Ishikawa (cell line): ENCODE results near the gene EXD2.

Source experiments
- CEBPB ChIP-seq: IDR thresholded peaks from 2 replicates; pipeline ENCODE4 v1.6.1; 2012
- CREB1 ChIP-seq: IDR thresholded peaks from 2 replicates; pipeline ENCODE4 v1.6.1; 2012; ENCODE audit warnings: low read depth
- EP300 ChIP-seq: IDR thresholded peaks from 2 replicates; pipeline ENCODE4 v1.6.1; 2012; ENCODE audit warnings: borderline replicate concordance
- FOXM1 ChIP-seq: IDR thresholded peaks from 2 replicates; pipeline ENCODE4 v1.6.1; 2012; ENCODE audit warnings: low read depth, borderline replicate concordance
- RAD21 ChIP-seq: IDR thresholded peaks from 2 replicates; pipeline ENCODE4 v1.6.1; 2012; ENCODE audit warnings: low read depth
- TAF1 ChIP-seq: IDR thresholded peaks from 2 replicates; pipeline ENCODE4 v1.6.1; 2012; ENCODE audit warnings: low read depth, mild to moderate bottlenecking
- TCF12 ChIP-seq: IDR thresholded peaks from 2 replicates; pipeline ENCODE4 v1.6.1; 2012; ENCODE audit warnings: low read depth
- TEAD4 ChIP-seq: IDR thresholded peaks from 2 replicates; pipeline ENCODE4 v1.6.1; 2012
- USF1 ChIP-seq: IDR thresholded peaks from 2 replicates; pipeline ENCODE4 v1.6.1; 2012
- YY1 ChIP-seq: IDR thresholded peaks from 2 replicates; pipeline ENCODE4 v1.6.1; 2012; ENCODE audit warnings: low read depth
- ZBTB7A ChIP-seq: IDR thresholded peaks from 2 replicates; pipeline ENCODE4 v1.6.1; 2012; ENCODE audit warnings: low read depth
- TF ChIP-seq, protein P1 (sequence below): IDR thresholded peaks from 2 replicates; pipeline ENCODE4 v1.6.1; 2012; ENCODE audit warnings: low read depth, mild to moderate bottlenecking
- TF ChIP-seq, protein P2 (sequence below): IDR thresholded peaks from 2 replicates; pipeline ENCODE4 v1.6.1; 2012

DNA sequence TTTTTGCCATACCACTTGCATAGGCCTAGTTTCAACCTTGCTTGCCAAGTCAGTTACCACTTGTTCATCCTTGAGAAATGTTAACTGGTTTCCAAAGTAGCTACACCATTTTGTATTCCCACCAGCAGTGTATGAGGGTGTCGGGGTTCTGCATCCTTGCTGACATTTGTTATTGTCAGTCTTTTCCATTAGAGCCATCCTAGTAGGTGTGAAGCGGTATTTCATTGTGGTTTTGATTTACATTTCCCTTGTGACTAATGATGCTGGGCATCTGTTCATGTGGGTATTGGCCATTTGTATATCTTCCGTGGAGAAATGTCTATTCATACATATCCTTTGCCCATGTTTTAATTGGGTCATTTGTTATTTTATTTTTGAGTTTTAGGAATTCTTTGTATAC, 41.1 kb downstream of the EXD2 start:
- TF ChIP-seq FOXM1 (no peak), RAD21 (no peak), CREB1 (no peak), YY1 (no peak), EP300 (no peak), USF1 (no peak), TCF12 (no peak), ZBTB7A (no peak), TAF1 (no peak), TEAD4 (no peak), CEBPB (no peak)
- TF ChIP-seq, protein P1, sequence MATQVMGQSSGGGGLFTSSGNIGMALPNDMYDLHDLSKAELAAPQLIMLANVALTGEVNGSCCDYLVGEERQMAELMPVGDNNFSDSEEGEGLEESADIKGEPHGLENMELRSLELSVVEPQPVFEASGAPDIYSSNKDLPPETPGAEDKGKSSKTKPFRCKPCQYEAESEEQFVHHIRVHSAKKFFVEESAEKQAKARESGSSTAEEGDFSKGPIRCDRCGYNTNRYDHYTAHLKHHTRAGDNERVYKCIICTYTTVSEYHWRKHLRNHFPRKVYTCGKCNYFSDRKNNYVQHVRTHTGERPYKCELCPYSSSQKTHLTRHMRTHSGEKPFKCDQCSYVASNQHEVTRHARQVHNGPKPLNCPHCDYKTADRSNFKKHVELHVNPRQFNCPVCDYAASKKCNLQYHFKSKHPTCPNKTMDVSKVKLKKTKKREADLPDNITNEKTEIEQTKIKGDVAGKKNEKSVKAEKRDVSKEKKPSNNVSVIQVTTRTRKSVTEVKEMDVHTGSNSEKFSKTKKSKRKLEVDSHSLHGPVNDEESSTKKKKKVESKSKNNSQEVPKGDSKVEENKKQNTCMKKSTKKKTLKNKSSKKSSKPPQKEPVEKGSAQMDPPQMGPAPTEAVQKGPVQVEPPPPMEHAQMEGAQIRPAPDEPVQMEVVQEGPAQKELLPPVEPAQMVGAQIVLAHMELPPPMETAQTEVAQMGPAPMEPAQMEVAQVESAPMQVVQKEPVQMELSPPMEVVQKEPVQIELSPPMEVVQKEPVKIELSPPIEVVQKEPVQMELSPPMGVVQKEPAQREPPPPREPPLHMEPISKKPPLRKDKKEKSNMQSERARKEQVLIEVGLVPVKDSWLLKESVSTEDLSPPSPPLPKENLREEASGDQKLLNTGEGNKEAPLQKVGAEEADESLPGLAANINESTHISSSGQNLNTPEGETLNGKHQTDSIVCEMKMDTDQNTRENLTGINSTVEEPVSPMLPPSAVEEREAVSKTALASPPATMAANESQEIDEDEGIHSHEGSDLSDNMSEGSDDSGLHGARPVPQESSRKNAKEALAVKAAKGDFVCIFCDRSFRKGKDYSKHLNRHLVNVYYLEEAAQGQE, result no peak
- TF ChIP-seq, protein P2, sequence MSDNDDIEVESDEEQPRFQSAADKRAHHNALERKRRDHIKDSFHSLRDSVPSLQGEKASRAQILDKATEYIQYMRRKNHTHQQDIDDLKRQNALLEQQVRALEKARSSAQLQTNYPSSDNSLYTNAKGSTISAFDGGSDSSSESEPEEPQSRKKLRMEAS, result no peak
